SK-N-DZ (cell line): ENCODE results near the gene STXBP5.
A peak's percentile ranks its signal among the peaks of the same experiment; 100 is the strongest.
"Not testable (repeated sequence)": the region's sequence is repeated elsewhere in the genome, so short reads cannot be mapped to it uniquely, and the experiment has no call there.

Source experiments
- DNase-seq: peaks from one replicate; pipeline ENCODE4 v3.0.0-alpha.2; 2015; ENCODE audit warnings: low spot score

STXBP5 gene

GRCh38 chr6:147380841-147381240 is 176.6 kb downstream of the STXBP5 start:
- DNase-seq, result not testable (repeated sequence)

- no peak for DNase-seq
Measured at GRCh38 chr6:147381712-147382111, 177.5 kb downstream of the STXBP5 start.

- DNase-seq, result no peak
Measured at GRCh38 chr6:147382945-147383554, 178.8 kb downstream of the STXBP5 start.

- DNase-seq, result no peak
Measured at GRCh38 chr6:147384029-147384428, 179.8 kb downstream of the STXBP5 start.

- DNase-seq, result no peak
Measured at GRCh38 chr6:147384737-147385710, 180.8 kb downstream of the STXBP5 start.

GRCh38 chr6:147389463-147389862 is 185.2 kb downstream of the STXBP5 start:
- no peak for DNase-seq

- peak; percentile 31 for DNase-seq
Measured at GRCh38 chr6:147390909-147391536, 186.8 kb downstream of the STXBP5 start.

GRCh38 chr6:147392917-147393625 is 188.9 kb downstream of the STXBP5 start:
- no peak for DNase-seq

GRCh38 chr6:147395158-147395557 is 190.9 kb downstream of the STXBP5 start:
- no peak for DNase-seq

- no peak for DNase-seq
Measured at GRCh38 chr6:147397306-147397705, 193.1 kb downstream of the STXBP5 start.

GRCh38 chr6:147400968-147401367 is 196.8 kb downstream of the STXBP5 start:
- no peak for DNase-seq

GRCh38 chr6:147401779-147402178 is 197.6 kb downstream of the STXBP5 start:
- DNase-seq, result no peak

GRCh38 chr6:147406783-147407182 is 202.6 kb downstream of the STXBP5 start:
- no peak for DNase-seq

GRCh38 chr6:147407571-147407970 is 203.4 kb downstream of the STXBP5 start:
- DNase-seq, result no peak

- no peak for DNase-seq
Measured at GRCh38 chr6:147416622-147417021, 212.4 kb downstream of the STXBP5 start.

- DNase-seq, result no peak
Measured at GRCh38 chr6:147417954-147418353, 213.7 kb downstream of the STXBP5 start.

- no peak for DNase-seq
Measured at GRCh38 chr6:147418523-147418922, 214.3 kb downstream of the STXBP5 start.

GRCh38 chr6:147421903-147422302 is 217.7 kb downstream of the STXBP5 start:
- DNase-seq, result no peak

- DNase-seq, result no peak
Measured at GRCh38 chr6:147423111-147423510, 218.9 kb downstream of the STXBP5 start.

GRCh38 chr6:147429794-147430193 is 225.6 kb downstream of the STXBP5 start:
- no peak for DNase-seq

- no peak for DNase-seq
Measured at GRCh38 chr6:147430811-147431210, 226.6 kb downstream of the STXBP5 start.

- no peak for DNase-seq
Measured at GRCh38 chr6:147434076-147434475, 229.9 kb downstream of the STXBP5 start.
